HL-60/S4 treated with retinoic acid at 250 ng/mL for 4 days and 3 days (cell line): ENCODE measurements around the gene SH3TC2.

Source experiments
- in situ Hi-C: fragments of 300-500 bp; cut with MboI; formaldehyde crosslinking; loops from 2 replicates; pipeline ENCODE4 v1.7.0; 2022; ENCODE audit warnings: low sequenced_read_pairs

The SH3TC2 gene

GRCh38 chr5:149061341-149061740 is 1.5 kb downstream of the SH3TC2 start:
- in situ Hi-C loops: no loop called here

- in situ Hi-C loops: no loop called here
These were observed 2.5 kb downstream of the SH3TC2 start for GRCh38 chr5:149060325-149060724.

DNA sequence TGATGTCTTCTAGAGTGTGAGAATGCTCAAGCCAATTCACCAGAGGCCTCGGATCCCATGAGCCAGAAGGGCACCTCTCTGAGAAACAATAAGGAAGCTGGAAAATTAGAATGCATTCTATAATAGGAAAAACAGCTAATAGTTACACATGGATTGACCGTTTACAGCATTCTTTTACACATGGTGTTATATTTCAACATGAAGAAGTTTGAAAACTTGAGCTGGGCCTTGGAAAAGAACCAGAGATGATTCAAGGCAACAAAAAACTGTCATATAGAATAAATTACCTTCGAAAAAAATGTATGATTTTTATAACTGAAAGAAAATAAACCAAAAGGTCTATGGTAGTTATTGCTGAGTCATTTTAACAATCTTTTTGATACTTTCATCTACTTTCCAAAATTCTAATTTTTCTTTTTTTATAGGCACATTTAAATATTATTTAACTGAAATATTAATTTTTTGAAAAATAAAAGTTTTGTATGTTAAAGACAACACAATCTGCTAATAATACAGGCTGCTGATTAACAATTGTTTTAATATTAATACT is 6.2 kb downstream of the SH3TC2 start:
- in situ Hi-C loops: no loop called here

- in situ Hi-C loops: no loop called here
These were observed 8.4 kb downstream of the SH3TC2 start for GRCh38 chr5:149054416-149054815.

DNA sequence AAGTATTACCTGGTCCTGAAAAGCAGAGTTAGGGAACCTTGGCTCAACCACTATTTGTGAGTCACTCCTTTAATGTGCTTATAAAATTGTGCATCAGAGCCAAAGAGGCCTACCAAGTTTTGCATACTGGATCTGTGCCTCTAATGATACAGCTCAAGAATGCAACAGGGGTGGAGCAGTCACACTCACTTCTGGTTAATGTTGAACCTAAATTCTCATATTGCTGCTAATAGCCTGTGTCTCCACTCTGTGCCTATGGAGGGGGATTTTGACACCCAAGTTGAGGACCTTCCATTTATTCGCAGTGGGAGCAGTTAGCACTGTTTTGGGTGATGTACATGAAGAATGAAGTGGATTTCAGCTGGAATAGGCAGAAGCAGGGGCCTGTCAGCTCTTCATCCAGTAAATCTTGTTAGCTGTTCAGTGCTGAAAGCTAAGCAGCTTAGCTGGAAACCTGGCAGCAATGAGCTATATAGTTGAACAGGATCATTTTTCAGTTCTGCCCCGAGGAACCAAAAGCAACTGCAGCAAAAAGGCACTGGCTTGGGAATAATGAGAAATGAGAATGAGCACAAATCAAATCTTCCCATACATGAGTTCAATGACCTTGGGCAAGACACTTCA is 9.7 kb downstream of the SH3TC2 start:
- in situ Hi-C loops: no loop called here

DNA sequence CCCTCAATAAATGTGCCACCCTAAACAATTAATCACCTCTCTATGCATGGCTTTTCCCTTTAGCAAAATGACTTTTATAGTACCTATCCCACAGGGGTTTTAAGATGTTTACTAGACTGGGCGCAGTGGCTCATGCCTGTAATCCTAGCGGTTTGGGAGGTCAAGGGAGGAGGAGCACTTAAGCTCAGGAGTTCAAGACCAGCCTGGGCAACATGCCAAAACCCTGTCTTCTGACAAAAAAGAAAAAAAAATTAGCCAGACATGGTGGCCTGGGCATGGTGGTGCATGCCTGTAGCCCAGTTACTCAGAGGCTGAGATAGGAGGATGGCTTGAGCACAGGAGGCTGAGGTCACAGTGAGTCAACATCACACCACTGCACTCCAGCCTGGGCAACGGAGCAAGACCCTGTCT is 13.5 kb downstream of the SH3TC2 start:
- in situ Hi-C loops: loop anchor here (25.0 kb wide), 1 partner anchor 612 kb away; no protein-coding TSS in a partner anchor

- in situ Hi-C loops: loop anchor here (25.0 kb wide), 1 partner anchor 612 kb away; no protein-coding TSS in a partner anchor
These were observed 14.1 kb downstream of the SH3TC2 start for GRCh38 chr5:149048811-149049210.

GRCh38 chr5:149047462-149047861 is 15.4 kb downstream of the SH3TC2 start:
- in situ Hi-C loops: loop anchor here (25.0 kb wide), 1 partner anchor 610 kb away; no protein-coding TSS in a partner anchor

DNA sequence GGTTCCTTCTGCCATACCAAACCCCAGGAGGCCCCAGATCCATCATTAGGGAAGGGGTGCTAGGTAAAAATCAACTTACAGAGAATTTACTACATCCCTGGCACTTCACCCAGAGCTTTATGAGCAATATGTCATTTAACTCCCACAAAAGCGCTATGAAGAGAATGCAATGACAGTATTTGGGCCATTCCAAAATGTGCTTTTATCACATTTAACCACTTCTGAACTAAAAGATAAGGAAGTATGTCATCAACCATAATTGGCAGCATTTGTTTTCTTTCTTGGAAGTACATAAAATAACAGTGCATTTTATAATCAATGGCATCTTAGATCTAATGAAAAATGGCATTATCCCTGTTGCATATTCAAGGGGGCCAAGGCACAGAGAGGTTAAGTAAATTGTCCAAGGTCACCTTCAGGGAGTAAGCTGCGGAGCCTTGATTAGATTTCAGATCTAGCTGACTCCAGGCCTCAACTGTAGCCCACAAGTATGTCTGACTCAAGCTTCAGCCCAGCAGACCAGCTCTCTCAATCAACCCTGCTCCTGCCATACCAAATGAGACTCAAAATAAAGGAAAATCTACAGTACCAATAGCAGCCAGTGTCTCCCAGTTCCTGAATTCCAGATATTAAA is 16.5 kb downstream of the SH3TC2 start:
- in situ Hi-C loops: loop anchor here (25.0 kb wide), 1 partner anchor 609 kb away; no protein-coding TSS in a partner anchor

GRCh38 chr5:149045089-149045460 is 17.8 kb downstream of the SH3TC2 start:
- in situ Hi-C loops: loop anchor here (25.0 kb wide), 1 partner anchor 608 kb away; no protein-coding TSS in a partner anchor

- in situ Hi-C loops: loop anchor here (25.0 kb wide), 1 partner anchor 607 kb away; no protein-coding TSS in a partner anchor
These were observed 18.3 kb downstream of the SH3TC2 start for GRCh38 chr5:149044453-149045088.

DNA sequence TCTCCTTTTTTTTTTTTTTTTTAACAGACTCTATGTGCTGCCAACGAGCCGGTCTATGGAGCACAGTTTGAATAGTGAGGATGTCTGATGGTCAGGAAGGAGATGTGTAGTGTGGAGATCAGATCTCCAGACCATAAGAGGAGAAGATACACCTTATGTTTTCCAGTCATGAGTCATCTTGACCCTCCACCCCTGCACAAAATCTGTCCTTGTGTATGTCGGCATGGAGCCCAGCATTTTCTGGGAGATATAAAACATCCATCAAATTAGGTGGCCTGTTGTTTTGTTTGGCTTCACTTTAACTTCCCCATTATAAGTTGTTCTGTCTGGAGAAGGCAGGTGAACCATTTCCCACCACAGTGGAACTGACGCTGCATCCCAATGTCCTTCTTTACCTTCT is 19.2 kb downstream of the SH3TC2 start:
- in situ Hi-C loops: loop anchor here (25.0 kb wide), 1 partner anchor 606 kb away; no protein-coding TSS in a partner anchor

- in situ Hi-C loops: loop anchor here (25.0 kb wide), 1 partner anchor 606 kb away; no protein-coding TSS in a partner anchor
These were observed 20.0 kb downstream of the SH3TC2 start for GRCh38 chr5:149042865-149043264.

- in situ Hi-C loops: loop anchor here (25.0 kb wide), 1 partner anchor 604 kb away; no protein-coding TSS in a partner anchor
These were observed 21.6 kb downstream of the SH3TC2 start for GRCh38 chr5:149041242-149041641.

- in situ Hi-C loops: loop anchor here (25.0 kb wide), 1 partner anchor 603 kb away; no protein-coding TSS in a partner anchor
These were observed 22.4 kb downstream of the SH3TC2 start for GRCh38 chr5:149040421-149040820.

- in situ Hi-C loops: loop anchor here (25.0 kb wide), 1 partner anchor 602 kb away; no protein-coding TSS in a partner anchor
These were observed 23.4 kb downstream of the SH3TC2 start for GRCh38 chr5:149039506-149039905.

- in situ Hi-C loops: loop anchor here (25.0 kb wide), 1 partner anchor 601 kb away; no protein-coding TSS in a partner anchor
These were observed 24.4 kb downstream of the SH3TC2 start for GRCh38 chr5:149038336-149039080.

DNA sequence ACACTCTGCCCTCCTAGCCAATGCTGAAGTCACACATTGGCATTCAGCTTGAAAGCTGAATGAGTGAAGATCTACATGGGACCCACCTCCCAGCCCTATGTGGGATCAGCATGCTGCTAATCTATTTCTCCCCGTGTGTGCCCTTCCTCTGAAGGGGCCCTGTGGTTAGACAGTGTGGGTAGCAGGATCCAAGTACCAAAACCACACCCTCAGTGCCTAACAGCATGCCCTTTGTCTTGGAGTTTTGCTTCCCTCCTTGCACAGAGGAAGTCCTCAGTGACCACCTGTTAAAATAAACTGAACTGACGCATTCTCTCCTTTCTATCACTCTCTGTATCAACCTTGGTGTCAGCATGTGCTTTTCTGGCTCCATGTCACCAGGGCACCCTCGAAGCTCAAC is 25.0 kb downstream of the SH3TC2 start:
- in situ Hi-C loops: loop anchor here (25.0 kb wide), 1 partner anchor 601 kb away; no protein-coding TSS in a partner anchor

DNA sequence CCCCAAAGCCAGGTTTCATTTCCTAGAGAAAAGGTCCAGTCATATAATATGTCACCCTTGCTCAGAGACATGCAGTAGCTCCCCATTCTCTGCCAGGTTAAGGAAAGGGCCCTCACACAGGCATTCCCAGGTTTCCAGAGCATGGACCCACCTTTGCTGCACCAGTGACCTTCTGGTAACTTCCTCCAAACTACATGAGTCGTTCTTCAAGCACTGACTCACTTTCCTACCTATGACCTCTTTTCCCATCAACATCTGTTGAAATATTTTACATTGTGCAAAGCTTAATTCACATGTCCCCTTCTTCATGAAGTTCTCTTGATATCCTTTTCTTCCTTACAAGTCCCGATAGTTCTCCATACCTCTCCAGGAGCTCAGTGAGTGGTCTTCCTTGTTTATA is 25.9 kb downstream of the SH3TC2 start:
- in situ Hi-C loops: loop anchor here (25.0 kb wide), 1 partner anchor 600 kb away; no protein-coding TSS in a partner anchor

DNA sequence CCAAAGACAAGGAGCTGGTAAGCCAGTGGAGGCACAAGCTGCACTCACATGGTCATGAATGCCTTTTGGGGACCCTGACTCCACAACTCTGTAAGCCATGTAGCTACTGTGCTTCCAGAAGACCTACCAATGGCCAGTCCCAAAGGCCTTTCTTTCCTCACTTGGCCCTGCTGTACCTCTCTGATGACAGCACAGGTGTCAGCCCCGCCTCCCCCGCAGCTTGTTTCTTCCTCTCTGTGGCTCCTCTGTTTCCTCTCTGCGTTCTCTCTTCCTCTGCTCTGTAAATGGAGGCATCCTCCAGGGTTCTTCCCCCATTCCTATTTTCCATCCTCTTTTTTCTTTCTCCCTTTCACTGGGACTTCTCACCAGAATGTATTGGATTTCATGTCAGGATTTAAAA is 26.7 kb downstream of the SH3TC2 start:
- in situ Hi-C loops: loop anchor here (25.0 kb wide), 1 partner anchor 599 kb away; no protein-coding TSS in a partner anchor
